ENCODE data around the gene SH2D1B.

DNA sequence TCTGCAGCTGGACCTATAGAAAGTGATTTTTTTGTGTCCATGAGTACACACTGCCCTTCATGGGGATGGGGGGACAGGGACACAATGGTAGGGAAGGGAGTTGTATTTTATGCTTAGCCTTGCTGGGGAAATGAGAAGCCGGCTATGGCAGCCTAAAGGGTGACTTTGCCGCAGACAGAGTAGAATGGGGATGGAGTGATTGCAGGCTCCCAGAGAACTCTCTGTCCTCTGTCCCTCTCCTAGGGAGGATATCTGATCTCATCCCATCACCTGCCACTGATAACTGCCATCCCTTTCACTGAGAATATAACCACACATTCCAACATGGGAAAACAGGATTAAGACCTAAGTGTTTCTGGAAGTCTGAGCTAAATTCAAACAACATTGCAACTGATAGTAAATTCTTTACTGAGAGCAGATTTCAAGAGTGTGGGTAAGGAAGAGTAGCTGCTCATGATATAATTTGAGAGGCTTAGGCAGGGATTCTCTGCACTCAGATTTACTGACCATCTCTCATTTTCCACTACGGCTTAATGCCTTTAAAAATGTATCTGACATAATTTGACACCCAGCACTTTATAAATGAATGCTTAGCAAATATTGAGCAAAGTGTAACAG is 13.9 kb downstream of the SH2D1B start:
- TF ChIP-seq, protein P1, sequence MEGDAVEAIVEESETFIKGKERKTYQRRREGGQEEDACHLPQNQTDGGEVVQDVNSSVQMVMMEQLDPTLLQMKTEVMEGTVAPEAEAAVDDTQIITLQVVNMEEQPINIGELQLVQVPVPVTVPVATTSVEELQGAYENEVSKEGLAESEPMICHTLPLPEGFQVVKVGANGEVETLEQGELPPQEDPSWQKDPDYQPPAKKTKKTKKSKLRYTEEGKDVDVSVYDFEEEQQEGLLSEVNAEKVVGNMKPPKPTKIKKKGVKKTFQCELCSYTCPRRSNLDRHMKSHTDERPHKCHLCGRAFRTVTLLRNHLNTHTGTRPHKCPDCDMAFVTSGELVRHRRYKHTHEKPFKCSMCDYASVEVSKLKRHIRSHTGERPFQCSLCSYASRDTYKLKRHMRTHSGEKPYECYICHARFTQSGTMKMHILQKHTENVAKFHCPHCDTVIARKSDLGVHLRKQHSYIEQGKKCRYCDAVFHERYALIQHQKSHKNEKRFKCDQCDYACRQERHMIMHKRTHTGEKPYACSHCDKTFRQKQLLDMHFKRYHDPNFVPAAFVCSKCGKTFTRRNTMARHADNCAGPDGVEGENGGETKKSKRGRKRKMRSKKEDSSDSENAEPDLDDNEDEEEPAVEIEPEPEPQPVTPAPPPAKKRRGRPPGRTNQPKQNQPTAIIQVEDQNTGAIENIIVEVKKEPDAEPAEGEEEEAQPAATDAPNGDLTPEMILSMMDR (IDR thresholded peaks at IDR 0.05) = no peak
- TF ChIP-seq POLR2AphosphoS5 (IDR thresholded peaks at IDR 0.05) = no peak
- no peak for TF ChIP-seq EP300 (IDR thresholded peaks at IDR 0.05; ENCODE audit: low read depth)
- no peak for TF ChIP-seq POLR2A (IDR thresholded peaks at IDR 0.05)
